ENCODE data around the gene CCDC81. TPM values are rescaled to one million over a fixed set of nuclear protein-coding genes. Genes with fewer than 3 reads are reported as not detected.
A peak's percentile ranks its signal among the peaks of the same experiment; 100 is the strongest.

The CCDC81 gene
- total and polyA plus RNA-seq, 9 of the 15 experiments (the other 6 are each of a cell fraction or from before 2014, with no cell fraction given), result 0.16 to 1.0 (median 0.41) TPM

DNA sequence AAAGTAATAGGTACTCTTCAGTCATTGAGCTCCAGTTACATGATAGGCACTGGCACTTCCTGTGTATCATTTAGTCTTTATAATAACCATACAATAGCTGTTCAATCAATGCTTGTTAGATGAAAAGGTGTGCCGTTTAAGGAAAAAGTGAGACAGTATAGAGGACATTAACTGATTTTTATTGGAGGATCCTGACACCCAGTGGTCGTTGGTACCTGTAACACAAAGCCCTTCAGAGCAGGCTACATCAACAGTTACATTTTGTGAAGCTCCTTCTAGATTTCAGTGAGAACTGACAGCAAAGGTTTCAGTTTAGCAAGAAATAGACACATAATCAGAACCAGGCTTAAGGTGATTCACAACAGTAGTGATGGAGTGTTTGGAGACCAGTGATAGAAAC is 44.2 kb downstream of the CCDC81 start (continued):
- TF ChIP-seq FOXA3 (CRISPR knock-in tag; conservative IDR thresholded peaks at IDR 0.05 in 1 of 2, IDR thresholded peaks at IDR 0.05 in 1 of 2) (no peak), E2F3 (CRISPR knock-in tag; IDR thresholded peaks at IDR 0.05) (no peak), KDM4B (IDR thresholded peaks at IDR 0.05; ENCODE audit: borderline replicate concordance in 2 of 2, low read depth in 1 of 2) (no peak), BHLHE40 (IDR thresholded peaks at IDR 0.05; ENCODE audit: low read length) (no peak), ZNF311 (CRISPR knock-in tag; IDR thresholded peaks at IDR 0.05) (no peak), TAF7 (tag; IDR thresholded peaks at IDR 0.05) (no peak), RFX5 (IDR thresholded peaks at IDR 0.05; ENCODE audit: low read depth, low read length) (no peak)
- TF ChIP-seq, protein P1, sequence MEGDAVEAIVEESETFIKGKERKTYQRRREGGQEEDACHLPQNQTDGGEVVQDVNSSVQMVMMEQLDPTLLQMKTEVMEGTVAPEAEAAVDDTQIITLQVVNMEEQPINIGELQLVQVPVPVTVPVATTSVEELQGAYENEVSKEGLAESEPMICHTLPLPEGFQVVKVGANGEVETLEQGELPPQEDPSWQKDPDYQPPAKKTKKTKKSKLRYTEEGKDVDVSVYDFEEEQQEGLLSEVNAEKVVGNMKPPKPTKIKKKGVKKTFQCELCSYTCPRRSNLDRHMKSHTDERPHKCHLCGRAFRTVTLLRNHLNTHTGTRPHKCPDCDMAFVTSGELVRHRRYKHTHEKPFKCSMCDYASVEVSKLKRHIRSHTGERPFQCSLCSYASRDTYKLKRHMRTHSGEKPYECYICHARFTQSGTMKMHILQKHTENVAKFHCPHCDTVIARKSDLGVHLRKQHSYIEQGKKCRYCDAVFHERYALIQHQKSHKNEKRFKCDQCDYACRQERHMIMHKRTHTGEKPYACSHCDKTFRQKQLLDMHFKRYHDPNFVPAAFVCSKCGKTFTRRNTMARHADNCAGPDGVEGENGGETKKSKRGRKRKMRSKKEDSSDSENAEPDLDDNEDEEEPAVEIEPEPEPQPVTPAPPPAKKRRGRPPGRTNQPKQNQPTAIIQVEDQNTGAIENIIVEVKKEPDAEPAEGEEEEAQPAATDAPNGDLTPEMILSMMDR (IDR thresholded peaks at IDR 0.05 in 2 of 3, conservative IDR thresholded peaks at IDR 0.05 in 1 of 3; ENCODE audit: insufficient read depth in 2 of 3, low read depth in 1 of 3, low read length in 3 of 3), result peak in 2 of 3 experiments; percentile 53 to 61; a peak in 4 of 6 replicates

DNA sequence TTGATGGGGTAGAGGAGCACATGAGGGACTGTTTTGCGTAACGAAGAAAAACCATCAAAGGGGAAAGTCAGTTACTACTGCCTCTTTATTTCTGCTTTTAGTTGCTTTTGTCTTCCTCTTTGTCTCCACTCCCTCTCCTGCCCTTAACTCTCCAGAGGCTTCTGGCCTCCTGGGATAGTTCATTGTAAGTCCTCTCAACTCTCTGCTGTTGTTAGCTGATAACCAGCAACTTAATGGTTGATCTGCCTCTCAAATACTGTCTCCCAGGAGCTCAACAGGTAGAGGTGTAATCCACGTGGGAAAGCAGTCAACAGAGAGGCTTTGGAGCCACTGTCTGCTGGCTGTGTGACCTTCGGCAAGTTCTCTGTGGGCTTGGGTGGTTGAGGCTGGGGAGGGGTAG is 47.3 kb downstream of the CCDC81 start:
- POLR2A ChIA-PET, result interaction anchor here (0.7 kb wide), 1 partner anchor 383 kb away, joined by 3 read pairs; no protein-coding TSS in a partner anchor
- 45% methylated on average over 4 of the region's 4 CpGs for WGBS (ENCODE audit: insufficient coverage, low coverage, missing lambda C conversion rate)
- no TSS peak for BruUV-seq (replicated peaks)

More for the DNA sequence above, 47.3 kb downstream of the CCDC81 start:
- DNase-seq (ENCODE audit: extremely low read depth in 1 of 4, low spot score in 3 of 4), result no peak
- FAIRE-seq, result no peak
- TF ChIP-seq TCF3 (CRISPR knock-in tag; IDR thresholded peaks at IDR 0.05) (peak; percentile 32; the same call in 1 of the 2 replicates), SMARCA4 (IDR thresholded peaks at IDR 0.05) (no peak)
- Histone ChIP-seq H3K9me3 (replicated peaks; ENCODE audit: control insufficient read depth, insufficient read depth, low read depth, low read length) (no peaks in the 10 kb centered on the region), H3K36me3 (ENCODE audit: control insufficient read depth, insufficient read depth, low read length) (no peaks in the 10 kb centered on the region), H3K9ac (ENCODE audit: insufficient read depth in 1 of 2, low read depth in 2 of 2, low read length in 2 of 2) (no peak overlapping the region), H3K4me1 (replicated peaks in 1 of 2; ENCODE audit: control insufficient read depth in 2 of 2, insufficient read depth in 2 of 2, low read length in 2 of 2) (peaks cover 0 to 12% of the 10 kb centered on the region in 2 experiments; a peak in 3 of 5 replicates), H3K9me1 (ENCODE audit: control insufficient read depth, insufficient read depth, low read length) (no peaks in the 10 kb centered on the region), H3K79me2 (ENCODE audit: control insufficient read depth, insufficient read depth, low read length) (no peaks in the 10 kb centered on the region), H3K4me3 (no peak overlapping the region), H3K27me3 (ENCODE audit: control insufficient read depth in 2 of 2, insufficient read depth in 2 of 2, low read length in 2 of 2) (peaks cover 0 to 8% of the 10 kb centered on the region in 2 experiments; a peak in 1 of 5 replicates), H3K4me2 (ENCODE audit: insufficient read depth, low read length) (no peak overlapping the region), H2AFZ (ENCODE audit: low read depth, low read length) (peak overlapping the region; percentile 35; the same call in 1 of the 2 replicates), H4K20me1 (replicated peaks; ENCODE audit: control insufficient read depth, insufficient read depth, low read length) (no peaks in the 10 kb centered on the region), H3K27ac (ENCODE audit: extremely low read depth, low read depth, low read length) (no peak overlapping the region)
- CTCF ChIA-PET (ENCODE audit: low intra/inter-chr PET ratio), result no interaction called here
- in situ Hi-C loops (cut with MboI) (no loop called here), intact Hi-C loops (cut with micrococcal nuclease) (no loop called here)
- ATAC-seq, result no peak; the same call in 2 of the 3 replicates
